ENCODE results near the gene STT3B.

DNA sequence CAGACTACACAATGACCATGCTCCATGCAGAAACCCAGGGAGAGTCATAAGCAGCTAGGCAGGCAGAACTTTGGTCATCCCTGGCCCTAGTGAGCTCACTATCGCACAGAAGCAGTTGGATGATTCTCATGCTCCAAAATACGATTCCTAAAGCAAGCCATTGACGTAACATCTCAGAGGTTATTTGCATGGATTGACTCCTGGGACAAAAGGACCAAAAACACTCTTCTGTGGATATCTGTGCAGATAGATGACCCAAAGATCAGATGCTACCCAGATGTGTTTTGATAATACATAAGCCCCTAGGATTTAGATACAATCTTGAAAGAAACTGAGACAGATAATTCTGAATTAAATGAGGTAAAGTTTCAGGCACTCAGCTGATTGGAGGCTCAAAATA, 33.4 kb upstream of the STT3B start:
- TF ChIP-seq ZNF311 (tag by site-specific recombination; IDR thresholded peaks at IDR 0.05; ENCODE audit: borderline replicate concordance) = no peak
- TF ChIP-seq, protein P1, sequence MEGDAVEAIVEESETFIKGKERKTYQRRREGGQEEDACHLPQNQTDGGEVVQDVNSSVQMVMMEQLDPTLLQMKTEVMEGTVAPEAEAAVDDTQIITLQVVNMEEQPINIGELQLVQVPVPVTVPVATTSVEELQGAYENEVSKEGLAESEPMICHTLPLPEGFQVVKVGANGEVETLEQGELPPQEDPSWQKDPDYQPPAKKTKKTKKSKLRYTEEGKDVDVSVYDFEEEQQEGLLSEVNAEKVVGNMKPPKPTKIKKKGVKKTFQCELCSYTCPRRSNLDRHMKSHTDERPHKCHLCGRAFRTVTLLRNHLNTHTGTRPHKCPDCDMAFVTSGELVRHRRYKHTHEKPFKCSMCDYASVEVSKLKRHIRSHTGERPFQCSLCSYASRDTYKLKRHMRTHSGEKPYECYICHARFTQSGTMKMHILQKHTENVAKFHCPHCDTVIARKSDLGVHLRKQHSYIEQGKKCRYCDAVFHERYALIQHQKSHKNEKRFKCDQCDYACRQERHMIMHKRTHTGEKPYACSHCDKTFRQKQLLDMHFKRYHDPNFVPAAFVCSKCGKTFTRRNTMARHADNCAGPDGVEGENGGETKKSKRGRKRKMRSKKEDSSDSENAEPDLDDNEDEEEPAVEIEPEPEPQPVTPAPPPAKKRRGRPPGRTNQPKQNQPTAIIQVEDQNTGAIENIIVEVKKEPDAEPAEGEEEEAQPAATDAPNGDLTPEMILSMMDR (tag by site-specific recombination; IDR thresholded peaks at IDR 0.05) = no peak

Data from HEK293 (cell line).